Measurements from ENCODE around the gene ELOB. TPM values are rescaled to one million over a fixed set of nuclear protein-coding genes. Genes with fewer than 3 reads are reported as not detected.

Gene ELOB
- total RNA-seq, 2 donors from 2014 or later, result 269 to 518 TPM

DNA sequence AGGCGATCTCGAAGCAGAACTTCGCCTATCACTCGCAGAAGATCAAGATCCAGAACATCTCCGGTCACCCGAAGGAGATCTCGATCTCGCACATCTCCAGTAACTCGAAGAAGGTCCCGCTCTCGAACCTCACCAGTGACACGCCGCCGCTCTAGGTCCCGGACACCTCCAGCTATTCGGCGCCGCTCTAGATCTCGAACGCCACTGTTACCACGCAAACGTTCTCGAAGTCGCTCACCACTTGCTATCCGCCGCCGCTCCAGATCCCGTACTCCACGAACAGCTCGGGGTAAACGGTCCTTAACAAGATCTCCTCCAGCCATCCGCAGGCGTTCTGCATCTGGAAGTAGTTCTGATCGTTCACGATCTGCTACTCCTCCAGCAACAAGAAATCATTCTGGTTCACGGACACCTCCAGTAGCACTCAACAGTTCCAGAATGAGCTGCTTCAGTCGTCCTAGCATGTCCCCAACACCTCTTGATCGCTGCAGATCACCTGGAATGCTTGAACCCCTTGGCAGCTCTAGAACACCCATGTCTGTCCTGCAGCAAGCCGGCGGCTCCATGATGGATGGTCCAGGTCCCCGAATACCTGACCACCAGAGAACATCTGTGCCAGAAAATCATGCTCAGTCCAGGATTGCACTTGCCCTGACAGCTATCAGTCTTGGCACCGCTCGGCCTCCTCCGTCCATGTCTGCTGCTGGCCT lies 10.5 kb downstream of the ELOB start:
- TF ChIP-seq, protein P1, sequence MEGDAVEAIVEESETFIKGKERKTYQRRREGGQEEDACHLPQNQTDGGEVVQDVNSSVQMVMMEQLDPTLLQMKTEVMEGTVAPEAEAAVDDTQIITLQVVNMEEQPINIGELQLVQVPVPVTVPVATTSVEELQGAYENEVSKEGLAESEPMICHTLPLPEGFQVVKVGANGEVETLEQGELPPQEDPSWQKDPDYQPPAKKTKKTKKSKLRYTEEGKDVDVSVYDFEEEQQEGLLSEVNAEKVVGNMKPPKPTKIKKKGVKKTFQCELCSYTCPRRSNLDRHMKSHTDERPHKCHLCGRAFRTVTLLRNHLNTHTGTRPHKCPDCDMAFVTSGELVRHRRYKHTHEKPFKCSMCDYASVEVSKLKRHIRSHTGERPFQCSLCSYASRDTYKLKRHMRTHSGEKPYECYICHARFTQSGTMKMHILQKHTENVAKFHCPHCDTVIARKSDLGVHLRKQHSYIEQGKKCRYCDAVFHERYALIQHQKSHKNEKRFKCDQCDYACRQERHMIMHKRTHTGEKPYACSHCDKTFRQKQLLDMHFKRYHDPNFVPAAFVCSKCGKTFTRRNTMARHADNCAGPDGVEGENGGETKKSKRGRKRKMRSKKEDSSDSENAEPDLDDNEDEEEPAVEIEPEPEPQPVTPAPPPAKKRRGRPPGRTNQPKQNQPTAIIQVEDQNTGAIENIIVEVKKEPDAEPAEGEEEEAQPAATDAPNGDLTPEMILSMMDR (IDR thresholded peaks at IDR 0.05), result no peak
- Histone ChIP-seq H3K4me1 (ENCODE audit: control insufficient read depth in 1 of 2, low read depth in 2 of 2) (no peaks in the 10 kb centered on the region), H3K9me3 (no peaks in the 10 kb centered on the region), H3K27me3 (replicated peaks; ENCODE audit: insufficient read depth) (no peaks in the 10 kb centered on the region), H3K27ac (no peak overlapping the region), H3K36me3 (peaks cover 92% of the 10 kb centered on the region), H3K4me3 (no peak overlapping the region)
- ATAC-seq (ENCODE audit: insufficient number of reproducible peaks, low FRiP score, low read depth) (no peak), DNase-seq (ENCODE audit: low spot score) (no peak)

DNA sequence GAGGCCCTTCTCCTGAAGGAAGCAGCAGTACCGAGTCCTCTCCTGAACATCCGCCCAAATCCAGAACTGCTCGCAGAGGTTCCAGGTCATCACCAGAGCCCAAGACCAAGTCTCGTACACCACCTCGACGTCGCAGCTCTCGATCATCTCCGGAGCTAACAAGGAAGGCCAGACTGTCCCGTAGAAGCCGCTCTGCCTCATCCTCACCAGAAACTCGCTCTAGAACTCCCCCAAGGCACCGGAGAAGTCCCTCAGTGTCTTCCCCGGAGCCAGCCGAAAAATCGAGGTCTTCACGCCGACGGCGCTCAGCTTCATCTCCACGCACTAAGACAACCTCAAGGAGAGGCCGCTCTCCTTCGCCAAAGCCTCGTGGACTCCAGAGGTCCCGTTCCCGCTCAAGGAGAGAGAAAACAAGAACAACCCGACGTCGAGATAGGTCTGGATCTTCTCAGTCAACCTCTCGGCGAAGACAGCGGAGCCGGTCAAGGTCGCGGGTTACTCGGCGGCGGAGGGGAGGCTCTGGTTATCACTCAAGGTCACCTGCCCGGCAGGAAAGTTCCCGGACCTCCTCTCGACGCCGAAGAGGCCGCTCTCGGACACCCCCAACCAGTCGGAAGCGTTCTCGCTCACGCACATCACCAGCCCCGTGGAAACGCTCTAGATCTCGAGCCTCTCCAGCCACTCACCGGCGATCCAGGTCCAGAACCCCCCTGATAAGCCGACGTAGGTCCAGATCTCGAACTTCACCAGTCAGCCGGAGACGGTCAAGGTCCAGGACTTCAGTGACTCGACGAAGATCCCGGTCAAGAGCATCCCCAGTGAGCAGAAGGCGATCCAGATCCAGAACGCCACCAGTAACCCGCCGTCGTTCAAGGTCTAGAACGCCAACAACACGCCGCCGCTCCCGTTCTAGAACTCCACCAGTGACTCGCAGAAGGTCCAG lies 11.3 kb downstream of the ELOB start:
- H3K36me3 ChIP-seq, result peaks cover 94% of the 10 kb centered on the region
- no peak overlapping the region for H3K27ac ChIP-seq
- no peaks in the 10 kb centered on the region for H3K9me3 ChIP-seq
- DNase-seq (ENCODE audit: low spot score) (no peak), ATAC-seq (ENCODE audit: insufficient number of reproducible peaks, low FRiP score, low read depth) (no peak)
- TF ChIP-seq, protein P1 (IDR thresholded peaks at IDR 0.05), result no peak
- H3K27me3 ChIP-seq (replicated peaks; ENCODE audit: insufficient read depth), result no peaks in the 10 kb centered on the region
- H3K4me3 ChIP-seq, result no peak overlapping the region
- no peaks in the 10 kb centered on the region for H3K4me1 ChIP-seq (ENCODE audit: control insufficient read depth in 1 of 2, low read depth in 2 of 2)

DNA sequence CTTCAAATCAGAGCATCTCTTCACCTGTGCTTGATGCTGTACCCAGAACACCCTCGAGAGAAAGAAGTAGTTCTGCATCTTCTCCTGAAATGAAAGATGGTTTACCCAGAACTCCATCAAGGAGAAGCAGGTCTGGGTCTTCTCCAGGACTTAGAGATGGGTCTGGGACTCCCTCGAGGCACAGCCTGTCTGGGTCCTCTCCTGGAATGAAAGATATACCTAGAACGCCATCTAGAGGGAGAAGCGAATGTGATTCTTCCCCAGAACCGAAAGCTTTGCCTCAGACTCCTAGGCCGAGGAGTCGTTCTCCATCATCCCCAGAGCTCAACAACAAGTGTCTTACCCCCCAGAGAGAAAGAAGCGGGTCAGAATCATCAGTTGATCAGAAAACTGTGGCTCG lies 12.4 kb downstream of the ELOB start:
- no peak for DNase-seq (ENCODE audit: low spot score)
- no peak for ATAC-seq (ENCODE audit: insufficient number of reproducible peaks, low FRiP score, low read depth)
- no peaks in the 10 kb centered on the region for H3K4me1 ChIP-seq (ENCODE audit: control insufficient read depth in 1 of 2, low read depth in 2 of 2)
- H3K27ac ChIP-seq, result no peak overlapping the region
- no peaks in the 10 kb centered on the region for H3K9me3 ChIP-seq
- no peaks in the 10 kb centered on the region for H3K27me3 ChIP-seq (replicated peaks; ENCODE audit: insufficient read depth)
- TF ChIP-seq, protein P1 (IDR thresholded peaks at IDR 0.05), result no peak
- peaks cover 93% of the 10 kb centered on the region for H3K36me3 ChIP-seq
- no peak overlapping the region for H3K4me3 ChIP-seq

DNA sequence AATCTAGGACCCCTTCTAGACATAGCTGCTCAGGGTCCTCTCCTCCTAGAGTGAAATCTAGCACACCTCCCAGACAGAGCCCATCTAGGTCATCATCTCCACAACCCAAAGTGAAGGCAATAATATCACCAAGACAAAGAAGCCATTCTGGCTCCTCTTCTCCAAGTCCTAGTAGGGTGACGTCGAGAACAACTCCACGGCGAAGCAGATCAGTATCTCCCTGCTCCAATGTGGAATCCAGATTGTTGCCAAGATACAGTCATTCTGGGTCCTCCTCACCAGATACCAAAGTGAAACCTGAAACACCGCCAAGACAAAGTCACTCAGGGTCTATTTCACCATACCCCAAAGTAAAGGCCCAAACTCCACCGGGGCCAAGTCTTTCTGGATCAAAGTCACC lies 13.9 kb downstream of the ELOB start:
- no peaks in the 10 kb centered on the region for H3K9me3 ChIP-seq
- no peak overlapping the region for H3K27ac ChIP-seq
- ATAC-seq (ENCODE audit: insufficient number of reproducible peaks, low FRiP score, low read depth) (no peak), DNase-seq (ENCODE audit: low spot score) (no peak)
- TF ChIP-seq, protein P1 (IDR thresholded peaks at IDR 0.05), result no peak
- no peaks in the 10 kb centered on the region for H3K4me1 ChIP-seq (ENCODE audit: control insufficient read depth in 1 of 2, low read depth in 2 of 2)
- no peaks in the 10 kb centered on the region for H3K27me3 ChIP-seq (replicated peaks; ENCODE audit: insufficient read depth)
- no peak overlapping the region for H3K4me3 ChIP-seq
- H3K36me3 ChIP-seq, result peaks cover 95% of the 10 kb centered on the region

DNA sequence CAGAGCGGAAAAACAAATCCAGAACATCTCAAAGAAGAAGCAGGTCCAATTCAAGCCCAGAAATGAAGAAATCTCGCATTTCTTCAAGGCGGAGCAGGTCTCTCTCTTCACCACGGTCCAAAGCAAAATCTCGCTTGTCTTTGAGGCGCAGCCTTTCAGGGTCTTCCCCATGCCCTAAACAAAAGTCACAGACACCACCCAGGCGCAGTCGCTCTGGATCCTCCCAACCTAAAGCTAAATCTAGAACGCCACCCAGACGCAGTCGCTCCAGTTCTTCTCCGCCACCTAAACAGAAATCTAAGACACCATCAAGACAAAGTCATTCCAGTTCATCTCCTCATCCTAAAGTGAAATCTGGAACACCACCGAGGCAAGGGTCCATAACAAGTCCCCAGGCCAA lies 14.4 kb downstream of the ELOB start:
- Histone ChIP-seq H3K9me3 (no peaks in the 10 kb centered on the region), H3K27me3 (replicated peaks; ENCODE audit: insufficient read depth) (no peaks in the 10 kb centered on the region), H3K4me3 (no peak overlapping the region), H3K27ac (no peak overlapping the region), H3K36me3 (peaks cover 95% of the 10 kb centered on the region), H3K4me1 (ENCODE audit: control insufficient read depth in 1 of 2, low read depth in 2 of 2) (no peaks in the 10 kb centered on the region)
- DNase-seq (ENCODE audit: low spot score) (no peak), ATAC-seq (ENCODE audit: insufficient number of reproducible peaks, low FRiP score, low read depth) (no peak)
- TF ChIP-seq, protein P1 (IDR thresholded peaks at IDR 0.05), result no peak
